DOHH2 (cell line): ENCODE measurements around the gene MYO1D.

Experiments
- H3F3A ChIP-seq: fragments of 200-600 bp; sonication (generic), shearing (Covaris generic); 2 replicates; pipeline ENCODE4 v1.6.0; 2016; ENCODE audit warnings: antibody characterized with exemption, mild to moderate bottlenecking; ENCODE audit not compliant: control insufficient read depth, insufficient read depth
- H3K27ac ChIP-seq: fragments of 200-600 bp; sonication (generic); 2 replicates; pipeline ENCODE4 v1.5.1; 2014; ENCODE audit warnings: low read depth, mild to moderate bottlenecking, low read length, moderate library complexity
- H3K27me3 ChIP-seq: fragments of 200-600 bp; sonication (generic); 2 replicates; pipeline ENCODE4 v1.6.1; 2014; ENCODE audit warnings: mild to moderate bottlenecking, low read length, mixed read lengths; ENCODE audit not compliant: control insufficient read depth
- H3K36me3 ChIP-seq: fragments of 200-600 bp; sonication (generic); 2 replicates; pipeline ENCODE4 v1.6.1; 2014; ENCODE audit warnings: mild to moderate bottlenecking, low read length, moderate library complexity, mixed read lengths; ENCODE audit not compliant: control insufficient read depth
- H3K4me1 ChIP-seq: fragments of 200-600 bp; sonication (generic); 2 replicates; pipeline ENCODE4 v1.6.1; 2014; ENCODE audit warnings: mild to moderate bottlenecking, low read length, mixed read lengths; ENCODE audit not compliant: control insufficient read depth
- H3K4me2 ChIP-seq: fragments of 200-600 bp; sonication (generic); 2 replicates; pipeline ENCODE4 v1.6.0; 2014; ENCODE audit warnings: mild to moderate bottlenecking, low read length, moderate library complexity
- H3K4me3 ChIP-seq: fragments of 200-600 bp; sonication (generic); 2 replicates; pipeline ENCODE4 v1.5.1; 2014; ENCODE audit warnings: mild to moderate bottlenecking, low read length, mixed read lengths
- H3K79me2 ChIP-seq: fragments of 200-600 bp; sonication (generic); 2 replicates; pipeline ENCODE4 v1.6.1; 2014; ENCODE audit warnings: mild to moderate bottlenecking, low read length, mixed read lengths; ENCODE audit not compliant: control insufficient read depth
- H3K9me2 ChIP-seq: fragments of 200-600 bp; sonication (generic); replicated peaks from 2 replicates; pipeline ENCODE4 v1.6.1; 2014; ENCODE audit warnings: mild to moderate bottlenecking, low read length, mixed read lengths; ENCODE audit not compliant: control insufficient read depth
- H3K9me3 ChIP-seq: fragments of 200-600 bp; sonication (generic); 2 replicates; pipeline ENCODE4 v1.6.1; 2014; ENCODE audit warnings: antibody characterized with exemption, low read length, mixed read lengths; ENCODE audit not compliant: control insufficient read depth, insufficient read depth
- H4K20me1 ChIP-seq: fragments of 200-600 bp; sonication (generic); 2 replicates; pipeline ENCODE4 v1.6.0; 2014; ENCODE audit warnings: low read depth, mild to moderate bottlenecking, antibody characterized with exemption, low read length, moderate library complexity; ENCODE audit not compliant: control insufficient read depth, insufficient read depth
- CTCF ChIP-seq: fragments of 200-600 bp; sonication (generic); IDR thresholded peaks from one replicate; pipeline ENCODE4 v1.5.1; 2014; ENCODE audit warnings: antibody characterized with exemption, mild to moderate bottlenecking, low read depth, low read length; ENCODE audit not compliant: poor library complexity, severe bottlenecking
- EZH2phosphoT487 ChIP-seq: fragments of 200-600 bp; sonication (generic); IDR thresholded peaks from 2 replicates; pipeline ENCODE4 v1.6.1; 2017; ENCODE audit warnings: borderline replicate concordance, mild to moderate bottlenecking, antibody characterized with exemption, low read length, moderate library complexity, mixed read lengths

The MYO1D gene

GRCh38 chr17:32699247-32699646 lies 177.7 kb downstream of the MYO1D start:
- no peaks in the 10 kb centered on the region for H3K27me3 ChIP-seq
- H3K27ac ChIP-seq, result no peak overlapping the region
- H3K9me3 ChIP-seq, result no peaks in the 10 kb centered on the region
- no peaks in the 10 kb centered on the region for H3F3A ChIP-seq
- H3K4me3 ChIP-seq, result no peak overlapping the region
- no peaks in the 10 kb centered on the region for H3K79me2 ChIP-seq
- H4K20me1 ChIP-seq, result no peaks in the 10 kb centered on the region
- no peak for TF ChIP-seq EZH2phosphoT487
- TF ChIP-seq CTCF, result no peak
- H3K4me2 ChIP-seq, result no peak overlapping the region
- H3K9me2 ChIP-seq, result no peaks in the 10 kb centered on the region
- H3K4me1 ChIP-seq, result no peaks in the 10 kb centered on the region
- no peaks in the 10 kb centered on the region for H3K36me3 ChIP-seq

GRCh38 chr17:32697728-32698625 lies 178.9 kb downstream of the MYO1D start:
- Histone ChIP-seq H3K27me3 (no peaks in the 10 kb centered on the region), H3K9me3 (no peaks in the 10 kb centered on the region), H4K20me1 (no peaks in the 10 kb centered on the region), H3K4me1 (no peaks in the 10 kb centered on the region), H3K36me3 (no peaks in the 10 kb centered on the region), H3K9me2 (no peaks in the 10 kb centered on the region), H3K4me3 (no peak overlapping the region), H3F3A (no peaks in the 10 kb centered on the region), H3K27ac (no peak overlapping the region), H3K79me2 (no peaks in the 10 kb centered on the region), H3K4me2 (no peak overlapping the region)
- no peak for TF ChIP-seq CTCF
- TF ChIP-seq EZH2phosphoT487, result no peak

GRCh38 chr17:32696426-32696825 lies 180.5 kb downstream of the MYO1D start:
- Histone ChIP-seq H3K4me2 (no peak overlapping the region), H4K20me1 (no peaks in the 10 kb centered on the region), H3K27me3 (no peaks in the 10 kb centered on the region), H3K36me3 (no peaks in the 10 kb centered on the region), H3K9me2 (no peaks in the 10 kb centered on the region), H3F3A (no peaks in the 10 kb centered on the region), H3K4me1 (no peaks in the 10 kb centered on the region), H3K9me3 (no peaks in the 10 kb centered on the region), H3K79me2 (no peaks in the 10 kb centered on the region), H3K4me3 (no peak overlapping the region), H3K27ac (no peak overlapping the region)
- TF ChIP-seq EZH2phosphoT487, result no peak
- TF ChIP-seq CTCF, result no peak
